Measurements from ENCODE around the gene FRMPD4.

FRMPD4 gene

GRCh38 chrX:12227412-12228041 is 89.3 kb downstream of the FRMPD4 start:
- TF ChIP-seq CTCF (IDR thresholded peaks at IDR 0.05; ENCODE audit: control insufficient read depth, insufficient read depth, low read depth, low read length, missing control alignments), result no peak
- no peak for DNase-seq (ENCODE audit: low read depth)
- H3K4me3 ChIP-seq (ENCODE audit: control insufficient read depth, low read depth, low read length), result no peak overlapping the region

- H3K4me3 ChIP-seq (ENCODE audit: control insufficient read depth, low read depth, low read length), result no peak overlapping the region
- no peak for DNase-seq (ENCODE audit: low read depth)
- TF ChIP-seq CTCF (IDR thresholded peaks at IDR 0.05; ENCODE audit: control insufficient read depth, insufficient read depth, low read depth, low read length, missing control alignments), result no peak
Observed at GRCh38 chrX:12228862-12229261, 90.6 kb downstream of the FRMPD4 start.

- H3K4me3 ChIP-seq (ENCODE audit: control insufficient read depth, low read depth, low read length), result no peak overlapping the region
Observed at GRCh38 chrX:12229986-12230385, 91.7 kb downstream of the FRMPD4 start.

GRCh38 chrX:12234534-12235329 is 96.5 kb downstream of the FRMPD4 start:
- no peak for DNase-seq (ENCODE audit: low read depth)
- no peak overlapping the region for H3K4me3 ChIP-seq (ENCODE audit: control insufficient read depth, low read depth, low read length)
- no peak for TF ChIP-seq CTCF (IDR thresholded peaks at IDR 0.05; ENCODE audit: control insufficient read depth, insufficient read depth, low read depth, low read length, missing control alignments)

More at GRCh38 chrX:12229986-12230385, 91.7 kb downstream of the FRMPD4 start:
- DNase-seq (ENCODE audit: low read depth), result no peak
- no peak for TF ChIP-seq CTCF (IDR thresholded peaks at IDR 0.05; ENCODE audit: control insufficient read depth, insufficient read depth, low read depth, low read length, missing control alignments)

GRCh38 chrX:12236156-12236555 is 97.9 kb downstream of the FRMPD4 start:
- no peak for TF ChIP-seq CTCF (IDR thresholded peaks at IDR 0.05; ENCODE audit: control insufficient read depth, insufficient read depth, low read depth, low read length, missing control alignments)
- no peak overlapping the region for H3K4me3 ChIP-seq (ENCODE audit: control insufficient read depth, low read depth, low read length)

GRCh38 chrX:12237131-12237530 is 98.9 kb downstream of the FRMPD4 start:
- TF ChIP-seq CTCF (IDR thresholded peaks at IDR 0.05; ENCODE audit: control insufficient read depth, insufficient read depth, low read depth, low read length, missing control alignments), result no peak
- no peak for DNase-seq (ENCODE audit: low read depth)
- H3K4me3 ChIP-seq (ENCODE audit: control insufficient read depth, low read depth, low read length), result no peak overlapping the region

More at GRCh38 chrX:12236156-12236555, 97.9 kb downstream of the FRMPD4 start:
- DNase-seq (ENCODE audit: low read depth), result no peak
